GM12878 (cell line): Measurements from ENCODE around the gene GAPDHS. TPM values are rescaled to one million over a fixed set of nuclear protein-coding genes. Genes with fewer than 3 reads are reported as not detected.

Source experiments
- ATAC-seq: fragments of 200-7000 bp; cut with Tn5 transposase; 3 replicates; pipeline ENCODE4 v1.9.1; 2020; ENCODE audit warnings: mild to moderate bottlenecking, moderate library complexity
- BruUV-seq: library from RNA; stranded (reverse); fragments of 400-500 nt; replicated peaks from 2 replicates; lab custom pipeline; 2021; lab: Mats Ljungman, UMichigan
- CTCF ChIA-PET: fragments of 300-600 bp; sonication (Branson Sonifier 250); formaldehyde crosslinking; extraction: SDS; loops from one replicate; lab custom pipeline; 2021; ENCODE audit warnings: inconsistent platforms; lab: Yijun Ruan, JAX
- POLR2A ChIA-PET: fragments of 350-600 bp; formaldehyde crosslinking; extraction: SDS; loops from one replicate; lab custom pipeline; 2021; ENCODE audit warnings: inconsistent platforms; lab: Charles Lee
- RAD21 ChIA-PET: fragments of 300-600 bp; sonication (Branson Sonifier 250); formaldehyde crosslinking; loops from one replicate; lab custom pipeline; 2023; ENCODE audit warnings: antibody characterized with exemption; ENCODE audit not compliant: unreplicated experiment; lab: Charles Lee
- SMC1A ChIA-PET: fragments of 300-600 bp; sonication (Branson Sonifier 250); formaldehyde crosslinking; loops from one replicate; lab custom pipeline; 2023; ENCODE audit not compliant: unreplicated experiment, uncharacterized antibody; lab: Charles Lee
- DNase-seq: peaks from one replicate; pipeline ENCODE4 v3.0.0-alpha.2; 2011; ENCODE audit warnings: low read depth, low spot score
- FAIRE-seq: peaks from 3 replicates; lab custom pipeline; 2011; peaks lifted over from hg19 to GRCh38; lab: Jason Lieb, UNC
- H2AFZ ChIP-seq: 2 replicates; pipeline ENCODE4 v1.6.0; 2011; ENCODE audit warnings: low read depth, low read length, control low read depth; ENCODE audit not compliant: control insufficient read depth
- H3K27ac ChIP-seq: 2 replicates; pipeline ENCODE4 v1.5.1; 2011; ENCODE audit warnings: control low read depth; ENCODE audit not compliant: control insufficient read depth, insufficient read depth
- H3K27me3 ChIP-seq, 2 experiments: replicated peaks in 1 of 2; 2 replicates each; pipeline versions ENCODE4 v1.6.0 to v1.6.1; 2011; ENCODE audit warnings: low read length in 1 of 2; ENCODE audit not compliant: control insufficient read depth in 2 of 2, insufficient read depth in 2 of 2
- H3K36me3 ChIP-seq, 2 experiments: 2 replicates each; pipeline ENCODE4 v1.5.1; 2011; ENCODE audit warnings: low read length in 1 of 2; ENCODE audit not compliant: control insufficient read depth in 2 of 2, insufficient read depth in 2 of 2
- H3K4me1 ChIP-seq: 2 replicates; pipeline ENCODE4 v1.6.1; 2011; ENCODE audit warnings: mild to moderate bottlenecking, low read length, moderate library complexity, mixed read lengths; ENCODE audit not compliant: control insufficient read depth, insufficient read depth
- H3K4me2 ChIP-seq: 2 replicates; pipeline ENCODE4 v1.6.0; 2011; ENCODE audit warnings: control low read depth; ENCODE audit not compliant: control insufficient read depth, insufficient read depth
- H3K4me3 ChIP-seq: fragments of 200-600 bp; sonication (generic); 2 replicates; pipeline ENCODE4 v1.5.1; 2016
- H3K79me2 ChIP-seq: 2 replicates; pipeline ENCODE4 v1.6.0; 2011; ENCODE audit warnings: low read length; ENCODE audit not compliant: control insufficient read depth, insufficient read depth
- H3K9ac ChIP-seq: 2 replicates; pipeline ENCODE4 v1.8.0; 2011; ENCODE audit warnings: low read length, control low read depth, mixed read lengths; ENCODE audit not compliant: control insufficient read depth, insufficient read depth
- H3K9me3 ChIP-seq: replicated peaks from 3 replicates; pipeline ENCODE4 v1.5.1; 2011; ENCODE audit warnings: mild to moderate bottlenecking, low read length; ENCODE audit not compliant: control insufficient read depth, insufficient read depth
- H4K20me1 ChIP-seq: 2 replicates; pipeline ENCODE4 v1.6.0; 2011; ENCODE audit not compliant: control insufficient read depth, insufficient read depth
- BCLAF1 ChIP-seq: fragments of 450-650 bp; IDR thresholded peaks from 2 replicates; pipeline ENCODE4 v1.6.1; 2017; ENCODE audit warnings: antibody characterized with exemption, mild to moderate bottlenecking, moderate library complexity
- BHLHE40 ChIP-seq, 2 experiments: fragments of 450-650 bp in 1 of 2; IDR thresholded peaks; 2 replicates each; pipeline ENCODE4 v1.6.1; 2011 to 2017; ENCODE audit warnings: low read depth in 2 of 2, borderline replicate concordance in 1 of 2, improper control_type of control experiment in 1 of 2, low read length in 1 of 2, mild to moderate bottlenecking in 1 of 2
- CBX5 ChIP-seq: sonication (generic); IDR thresholded peaks from 2 replicates; pipeline ENCODE4 v1.6.1; 2016; ENCODE audit warnings: low read depth, moderate library complexity, mild to moderate bottlenecking, inconsistent platforms
- CEBPZ ChIP-seq: fragments of 150-350 bp; IDR thresholded peaks from 2 replicates; pipeline ENCODE4 v1.6.1; 2016; ENCODE audit warnings: low read depth, low read length
- CREB1 ChIP-seq: IDR thresholded peaks from 2 replicates; pipeline ENCODE4 v1.6.1; 2012; ENCODE audit warnings: low read depth, mild to moderate bottlenecking, inconsistent platforms
- ELK1 ChIP-seq: IDR thresholded peaks from 2 replicates; pipeline ENCODE4 v1.6.1; 2012; ENCODE audit warnings: low read depth, low read length, improper control_type of control experiment
- HDAC6 ChIP-seq: fragments of 200-600 bp; sonication (generic); IDR thresholded peaks from one replicate; pipeline ENCODE4 v1.8.0; 2017; ENCODE audit warnings: antibody characterized with exemption; ENCODE audit not compliant: unreplicated experiment
- PAX5 ChIP-seq: IDR thresholded peaks from 2 replicates; pipeline ENCODE4 v1.6.1; 2011; ENCODE audit warnings: low read depth, low read length, borderline replicate concordance
- RELB ChIP-seq: fragments of 450-650 bp; IDR thresholded peaks from 2 replicates; pipeline ENCODE4 v1.6.1; 2017; ENCODE audit warnings: low read depth, mild to moderate bottlenecking, moderate library complexity
- SIN3A ChIP-seq: IDR thresholded peaks from 2 replicates; pipeline ENCODE4 v1.6.1; 2012; ENCODE audit warnings: low read depth, low read length, improper control_type of control experiment
- TAF1 ChIP-seq: IDR thresholded peaks from 2 replicates; pipeline ENCODE4 v1.6.1; 2011; ENCODE audit warnings: mild to moderate bottlenecking, low read depth, low read length, borderline replicate concordance
- TCF7 ChIP-seq: IDR thresholded peaks from 2 replicates; pipeline ENCODE4 v1.6.1; 2014; ENCODE audit warnings: antibody characterized with exemption, borderline replicate concordance
- ZZZ3 ChIP-seq: IDR thresholded peaks from 2 replicates; pipeline ENCODE4 v1.6.1; 2011; ENCODE audit warnings: low read depth; ENCODE audit not compliant: control insufficient read depth, insufficient read length
- WGBS: methylation state at CpG from one replicate; pipeline ENCODE4 v1.1.6; 2016; ENCODE audit warnings: low lambda C conversion rate; ENCODE audit not compliant: insufficient replicate concordance, insufficient coverage; ENCODE audit errors: missing lambda C conversion rate; 5-methylcytosine and 5-hydroxymethylcytosine counted together
- in situ Hi-C: fragments of 300-500 bp; cut with MboI; formaldehyde crosslinking; loops from 9 replicates; pipeline ENCODE4 v1.14.3; 2018; ENCODE audit warnings: mixed read lengths
- intact Hi-C: fragments of 100-400 bp; cut with micrococcal nuclease; formaldehyde crosslinking; loops from one replicate; pipeline ENCODE4 v1.14.2; 2022; ENCODE audit not compliant: unreplicated experiment
- polyA plus RNA-seq, 11 experiments: library from polyadenylated mRNA; depleted of rRNA in 4 of 11; unstranded in 6 of 11; stranded (reverse) in 5 of 11; fragments of >200 nt; fragmentation: Nextera tagmentation in 4 of 11; fragmentation: Illumina TruSeq in 1 of 11; extraction: Ambion mirVana in 4 of 11; extraction: Trizol in 1 of 11; gene quantifications; 1 replicate in 1 of 11; 2 replicates in 10 of 11; pipeline versions ENCODE4 v1.2.1 to v1.2.3, GENCODE V29; 2011 to 2016; ENCODE audit warnings: inconsistent platforms in 2 of 11, missing spikeins in 2 of 11, low read depth in 1 of 11
- total RNA-seq, 4 experiments: library from RNA; depleted of rRNA in 3 of 4; stranded (reverse); fragments of >200 nt in 3 of 4; fragmentation: Illumina TruSeq in 1 of 4; extraction: Trizol in 1 of 4; gene quantifications; 2 replicates each; pipeline versions ENCODE4 v1.2.1 to v1.2.3, GENCODE V29; 2013 to 2021

The GAPDHS gene
- total and polyA plus RNA-seq, 10 of the 15 experiments (the other 5 are each of a cell fraction or from before 2014, with no cell fraction given): 0.08 TPM; not detected in 9

- ATAC-seq (no peak), FAIRE-seq (no peak), DNase-seq (no peak)
- CTCF ChIA-PET: interaction anchor here (2.7 kb wide), 1 partner anchor 34 kb away, joined by 24 read pairs; no protein-coding TSS in a partner anchor
- Histone ChIP-seq H3K9me3 (no peaks in the 10 kb centered on the region), H2AFZ (no peak overlapping the region), H3K9ac (no peak overlapping the region), H3K79me2 (peaks cover 18% of the 10 kb centered on the region), H3K27me3 (no peaks in the 10 kb centered on the region), H3K4me1 (peaks cover 31% of the 10 kb centered on the region), H3K4me3 (no peak overlapping the region), H3K27ac (no peak overlapping the region), H3K4me2 (no peak overlapping the region; the same call in 1 of the 2 replicates), H4K20me1 (no peaks in the 10 kb centered on the region), H3K36me3 (peaks cover 0 to 2% of the 10 kb centered on the region in 2 experiments; a peak in 2 of 4 replicates)
- RAD21 ChIA-PET: interaction anchor here (1.5 kb wide), 1 partner anchor 33 kb away, joined by 5 read pairs; no protein-coding TSS in a partner anchor
- intact Hi-C loops: loop anchor here (2.0 kb wide), 1 partner anchor 33 kb away; no protein-coding TSS in a partner anchor
- POLR2A ChIA-PET: interaction anchor here (0.6 to 1.5 kb wide), 2 partner anchors 33 to 119 kb away, joined by 3 read pairs; no protein-coding TSS in a partner anchor
- SMC1A ChIA-PET: interaction anchor here (1.6 kb wide), 1 partner anchor 10 kb away, joined by 3 read pairs; no protein-coding TSS in a partner anchor
- no TSS peak for BruUV-seq
- 90% methylated on average over 15 of the region's 15 CpGs for WGBS
- in situ Hi-C loops: no loop called here
- TF ChIP-seq BCLAF1 (no peak), CREB1 (no peak), CBX5 (no peak), ZZZ3 (no peak), HDAC6 (no peak), TAF1 (no peak), CEBPZ (no peak), RELB (no peak), SIN3A (no peak), BHLHE40 (IDR thresholded peaks at IDR 0.05; ENCODE audit: borderline replicate concordance in 1 of 2, low read depth in 2 of 2, low read length in 1 of 2) (no peak), ELK1 (no peak), PAX5 (no peak), TCF7 (no peak)
Observed at GRCh38 chr19:35543280-35544109, 10.2 kb downstream of the GAPDHS start.
